Bronchus fibroblast of lung (primary cell): ENCODE results near the gene GALK2. TPM values are rescaled to one million over a fixed set of nuclear protein-coding genes. Genes with fewer than 3 reads are reported as not detected.

Experiments used
- total RNA-seq: library from RNA; depleted of rRNA; stranded (reverse); fragments of >200 nt; gene quantifications from 2 replicates; pipeline ENCODE4 v1.2.3, GENCODE V29; 2015

Gene GALK2
- total RNA-seq: 36.9 and 42.2 TPM in 2 replicates

DNA sequence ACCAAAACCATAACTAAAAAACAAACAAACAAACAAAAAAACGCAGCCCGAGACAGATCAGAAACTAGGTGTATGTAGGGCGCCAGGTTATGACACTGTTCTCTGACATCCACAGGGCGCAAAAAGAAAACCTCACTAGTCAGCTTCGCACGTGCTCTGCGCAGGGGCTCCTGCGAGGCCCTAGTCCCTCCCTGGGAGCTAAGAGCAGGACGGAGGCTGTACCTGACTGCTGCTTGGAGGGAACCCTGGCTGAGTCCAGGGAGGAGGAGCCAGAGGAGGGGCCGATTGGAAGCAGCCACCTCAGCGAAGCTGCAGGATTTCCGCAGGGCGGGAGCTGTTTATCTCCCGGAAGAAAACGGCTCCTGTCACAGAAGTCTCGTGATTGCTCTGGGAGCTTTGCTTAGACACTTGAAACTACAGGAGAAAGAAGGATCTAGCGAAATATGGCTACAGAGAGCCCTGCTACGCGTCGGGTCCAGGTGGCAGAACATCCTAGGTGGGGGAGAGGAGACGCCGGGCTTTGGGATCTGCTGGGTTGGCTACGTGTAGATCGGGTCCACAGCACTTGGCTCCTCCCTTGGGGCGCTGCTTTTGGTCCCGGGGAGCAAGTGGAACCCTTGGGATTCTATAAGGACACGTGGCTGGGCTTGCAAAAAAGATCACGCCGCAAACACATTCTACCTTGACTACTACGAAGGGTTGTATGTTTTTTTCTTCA lies at the start of gene GALK2:
TSS of gene GALK2 (plus strand) at position 368 of the 718 bp plus-strand sequence. CDS start at position 444, 76 bp downstream.

GRCh38 chr15:49155110-49155833 lies 14.8 kb upstream of the GALK2 start, which contains the start of gene COPS2:
COPS2 (minus strand) TSS chr15:49155599; CDS start chr15:49155578, 21 bp downstream.

Other genes starting within 250 kb of the GALK2 start
- gene SHC4, start 206.3 kb upstream of the GALK2 start, total RNA-seq: 0.67 and 0.74 TPM in 2 replicates
- 8.6 and 9.6 TPM in 2 replicates for gene SECISBP2L, start 123.8 kb upstream of the GALK2 start, total RNA-seq
- gene COPS2, start 14.6 kb upstream of the GALK2 start, total RNA-seq: 30.6 and 30.8 TPM in 2 replicates